Body of pancreas (tissue), 4 donors: ENCODE data around the gene ERMN. TPM values are rescaled to one million over a fixed set of nuclear protein-coding genes. Genes with fewer than 3 reads are reported as not detected.

Experiments
- ATAC-seq: fragments of 150-250 bp; one replicate; pipeline ENCODE4 v1.9.1; 2016
- DNase-seq, 4 donors: peaks; one replicate each; pipeline ENCODE4 v3.0.0-alpha.2; 2019
- H3K27ac ChIP-seq, 4 donors: fragments of 200-600 bp; sonication (generic); 1 replicate in 3 of 4; 2 replicates in 1 of 4; pipeline versions ENCODE4 v1.5.1 to v1.6.1; 2016 to 2019; ENCODE audit warnings: mild to moderate bottlenecking in 1 of 4, mixed read lengths in 1 of 4, moderate library complexity in 1 of 4
- H3K27me3 ChIP-seq, 2 donors: fragments of 200-600 bp; sonication (generic); one replicate each; pipeline ENCODE4 v1.6.0; 2016; ENCODE audit warnings: mild to moderate bottlenecking in 1 of 2
- H3K36me3 ChIP-seq, 2 donors: fragments of 200-600 bp; sonication (generic); replicated peaks in 1 of 2; 2 replicates each; pipeline ENCODE4 v1.5.1; 2016; ENCODE audit warnings: low read depth in 2 of 2; ENCODE audit not compliant: insufficient read depth in 1 of 2
- H3K4me1 ChIP-seq: fragments of 200-600 bp; sonication (generic); one replicate; pipeline ENCODE4 v1.6.0; 2016
- H3K4me3 ChIP-seq, 2 donors: fragments of 200-600 bp; sonication (generic); 1 replicate in 1 of 2; 2 replicates in 1 of 2; pipeline ENCODE4 v1.5.1; 2016 to 2019
- H3K9me3 ChIP-seq, 3 donors: fragments of 200-600 bp; sonication (generic); 1 replicate in 2 of 3; 2 replicates in 1 of 3; pipeline ENCODE4 v1.5.1; 2016
- POLR2A ChIP-seq, 3 donors: fragments of 450-650 bp; IDR thresholded peaks; one replicate each; pipeline ENCODE4 v1.6.1; 2016; ENCODE audit warnings: antibody characterized with exemption in 3 of 3, mild to moderate bottlenecking in 2 of 3
- WGBS, 2 donors: methylation state at CpG; one replicate each; pipeline ENCODE4 v1.1.5; 2017; 5-methylcytosine and 5-hydroxymethylcytosine counted together
- intact Hi-C: fragments of 100-400 bp; cut with DNase I; formaldehyde crosslinking; loops from one replicate; pipeline ENCODE4 v1.15.1; 2023
- total RNA-seq, 2 donors: library from RNA; depleted of rRNA; stranded (reverse); fragments of >200 nt; gene quantifications; one replicate each; pipeline ENCODE4 v1.1.0, GENCODE V29; 2016
- TF ChIP-seq, protein P1 (sequence below), 7 experiments: fragments of 450-650 bp in 4 of 7; fragments of 200-600 bp in 3 of 7; sonication (generic) in 3 of 7; IDR thresholded peaks; one replicate each; pipeline ENCODE4 v1.5.1; 2016 to 2019; ENCODE audit warnings: antibody characterized with exemption in 7 of 7

The ERMN gene
- total RNA-seq, 2 donors from 2014 or later = 0.26 TPM; not detected in 1

GRCh38 chr2:157363612-157364101 lies 38.0 kb upstream of the ERMN start:
- Histone ChIP-seq H3K4me1 (no peaks in the 10 kb centered on the region), H3K27ac (no peak overlapping the region), H3K9me3 (no peaks in the 10 kb centered on the region), H3K4me3 (no peak overlapping the region), H3K36me3 (no peaks in the 10 kb centered on the region), H3K27me3 (no peaks in the 10 kb centered on the region)
- ATAC-seq (no peak), DNase-seq (no peak)
- 42 to 55% methylated on average over 2 of the region's 2 CpGs for WGBS, 2 donors
- TF ChIP-seq, protein P1, sequence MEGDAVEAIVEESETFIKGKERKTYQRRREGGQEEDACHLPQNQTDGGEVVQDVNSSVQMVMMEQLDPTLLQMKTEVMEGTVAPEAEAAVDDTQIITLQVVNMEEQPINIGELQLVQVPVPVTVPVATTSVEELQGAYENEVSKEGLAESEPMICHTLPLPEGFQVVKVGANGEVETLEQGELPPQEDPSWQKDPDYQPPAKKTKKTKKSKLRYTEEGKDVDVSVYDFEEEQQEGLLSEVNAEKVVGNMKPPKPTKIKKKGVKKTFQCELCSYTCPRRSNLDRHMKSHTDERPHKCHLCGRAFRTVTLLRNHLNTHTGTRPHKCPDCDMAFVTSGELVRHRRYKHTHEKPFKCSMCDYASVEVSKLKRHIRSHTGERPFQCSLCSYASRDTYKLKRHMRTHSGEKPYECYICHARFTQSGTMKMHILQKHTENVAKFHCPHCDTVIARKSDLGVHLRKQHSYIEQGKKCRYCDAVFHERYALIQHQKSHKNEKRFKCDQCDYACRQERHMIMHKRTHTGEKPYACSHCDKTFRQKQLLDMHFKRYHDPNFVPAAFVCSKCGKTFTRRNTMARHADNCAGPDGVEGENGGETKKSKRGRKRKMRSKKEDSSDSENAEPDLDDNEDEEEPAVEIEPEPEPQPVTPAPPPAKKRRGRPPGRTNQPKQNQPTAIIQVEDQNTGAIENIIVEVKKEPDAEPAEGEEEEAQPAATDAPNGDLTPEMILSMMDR (IDR thresholded peaks at IDR 0.05) = no peak
- TF ChIP-seq POLR2A (IDR thresholded peaks at IDR 0.05) = no peak
- intact Hi-C loops = no loop called here

GRCh38 chr2:157362627-157363026 lies 37.0 kb upstream of the ERMN start:
- H3K9me3 ChIP-seq = no peaks in the 10 kb centered on the region
- no peak for ATAC-seq
- H3K27me3 ChIP-seq = no peaks in the 10 kb centered on the region
- 88 to 97% methylated on average over 2 of the region's 2 CpGs for WGBS, 2 donors
- H3K27ac ChIP-seq = no peak overlapping the region
- no peaks in the 10 kb centered on the region for H3K4me1 ChIP-seq
- H3K36me3 ChIP-seq = no peaks in the 10 kb centered on the region
- no peak for TF ChIP-seq POLR2A (IDR thresholded peaks at IDR 0.05)
- TF ChIP-seq, protein P1 (IDR thresholded peaks at IDR 0.05) = no peak
- no peak for DNase-seq
- no peak overlapping the region for H3K4me3 ChIP-seq
- intact Hi-C loops = no loop called here

GRCh38 chr2:157361526-157361925 lies 35.9 kb upstream of the ERMN start:
- H3K4me3 ChIP-seq = no peak overlapping the region
- no peaks in the 10 kb centered on the region for H3K9me3 ChIP-seq
- no peak overlapping the region for H3K27ac ChIP-seq
- no peaks in the 10 kb centered on the region for H3K36me3 ChIP-seq
- intact Hi-C loops = no loop called here
- no peaks in the 10 kb centered on the region for H3K27me3 ChIP-seq
- no peaks in the 10 kb centered on the region for H3K4me1 ChIP-seq
- ATAC-seq (no peak), DNase-seq (no peak)
- TF ChIP-seq, protein P1 (IDR thresholded peaks at IDR 0.05) = no peak
- TF ChIP-seq POLR2A (IDR thresholded peaks at IDR 0.05) = no peak

GRCh38 chr2:157359628-157360027 lies 34.0 kb upstream of the ERMN start:
- no peak overlapping the region for H3K27ac ChIP-seq
- no peaks in the 10 kb centered on the region for H3K36me3 ChIP-seq
- H3K9me3 ChIP-seq = no peaks in the 10 kb centered on the region
- H3K4me3 ChIP-seq = no peak overlapping the region
- H3K27me3 ChIP-seq = no peaks in the 10 kb centered on the region
- TF ChIP-seq, protein P1 (IDR thresholded peaks at IDR 0.05) = no peak
- TF ChIP-seq POLR2A (IDR thresholded peaks at IDR 0.05) = no peak
- DNase-seq (no peak), ATAC-seq (no peak)
- 87 to 91% methylated on average over 2 of the region's 2 CpGs for WGBS, 2 donors
- intact Hi-C loops = no loop called here
- H3K4me1 ChIP-seq = no peaks in the 10 kb centered on the region

DNA sequence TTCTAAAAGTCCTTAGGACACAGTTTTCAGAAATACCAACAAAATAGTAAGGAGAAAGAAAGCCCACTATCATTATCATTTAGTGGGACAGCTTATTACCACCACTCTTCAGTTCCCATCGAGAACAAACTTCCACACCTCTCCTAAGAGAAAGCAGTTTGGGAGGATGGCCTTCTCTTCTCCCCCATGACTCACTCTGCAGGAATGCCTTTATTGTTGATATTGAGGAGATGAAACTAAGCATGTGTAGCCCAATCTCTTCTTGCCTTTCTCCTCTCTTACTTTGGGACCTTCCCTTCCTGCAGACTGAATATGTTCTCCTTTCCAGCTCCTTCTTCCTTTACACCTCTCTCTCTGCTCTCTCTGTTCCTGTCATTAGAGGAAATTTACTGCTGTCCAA lies 30.0 kb upstream of the ERMN start:
- intact Hi-C loops = no loop called here
- no peak overlapping the region for H3K27ac ChIP-seq

More for the DNA sequence above, 30.0 kb upstream of the ERMN start:
- ATAC-seq = no peak
- Histone ChIP-seq H3K4me1 (no peaks in the 10 kb centered on the region), H3K27me3 (no peaks in the 10 kb centered on the region), H3K4me3 (no peak overlapping the region), H3K9me3 (no peaks in the 10 kb centered on the region), H3K36me3 (no peaks in the 10 kb centered on the region)
- TF ChIP-seq, protein P1 (IDR thresholded peaks at IDR 0.05) = no peak
- no peak for TF ChIP-seq POLR2A (IDR thresholded peaks at IDR 0.05)
- WGBS, 2 donors = 48 to 76% methylated on average over 1 of the region's 1 CpG
- DNase-seq = no peak
